HG03378 (cell line): ENCODE results near the gene STPG3.
A peak's percentile ranks its signal among the peaks of the same experiment; 100 is the strongest.
"Not testable (repeated sequence)": the region's sequence is repeated elsewhere in the genome, so short reads cannot be mapped to it uniquely, and the experiment has no call there.

Source experiments
- ATAC-seq: cut with Tn5 transposase; IDR thresholded peaks from one replicate; pipeline ENCODE4 v1.9.1; 2021; ENCODE audit warnings: mild to moderate bottlenecking, moderate library complexity; ENCODE audit not compliant: unreplicated experiment

The STPG3 gene

DNA sequence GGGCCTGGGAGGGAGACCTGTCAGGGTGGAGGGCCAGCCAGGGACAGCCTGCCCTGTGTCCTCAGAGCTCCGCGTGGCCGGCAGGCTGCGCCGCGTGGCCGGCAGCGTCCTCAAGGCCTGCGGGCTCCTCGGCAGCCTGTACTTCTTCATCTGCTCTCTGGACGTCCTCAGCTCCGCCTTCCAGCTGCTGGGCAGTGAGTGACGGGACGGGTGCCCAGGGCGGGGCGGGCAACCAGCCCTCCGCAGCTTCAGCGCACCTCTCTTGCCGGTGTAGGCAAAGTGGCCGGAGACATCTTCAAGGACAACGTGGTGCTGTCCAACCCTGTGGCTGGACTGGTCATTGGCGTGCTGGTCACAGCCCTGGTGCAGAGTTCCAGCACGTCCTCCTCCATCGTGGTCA, 18.6 kb upstream of the STPG3 start:
- ATAC-seq = no peak

DNA sequence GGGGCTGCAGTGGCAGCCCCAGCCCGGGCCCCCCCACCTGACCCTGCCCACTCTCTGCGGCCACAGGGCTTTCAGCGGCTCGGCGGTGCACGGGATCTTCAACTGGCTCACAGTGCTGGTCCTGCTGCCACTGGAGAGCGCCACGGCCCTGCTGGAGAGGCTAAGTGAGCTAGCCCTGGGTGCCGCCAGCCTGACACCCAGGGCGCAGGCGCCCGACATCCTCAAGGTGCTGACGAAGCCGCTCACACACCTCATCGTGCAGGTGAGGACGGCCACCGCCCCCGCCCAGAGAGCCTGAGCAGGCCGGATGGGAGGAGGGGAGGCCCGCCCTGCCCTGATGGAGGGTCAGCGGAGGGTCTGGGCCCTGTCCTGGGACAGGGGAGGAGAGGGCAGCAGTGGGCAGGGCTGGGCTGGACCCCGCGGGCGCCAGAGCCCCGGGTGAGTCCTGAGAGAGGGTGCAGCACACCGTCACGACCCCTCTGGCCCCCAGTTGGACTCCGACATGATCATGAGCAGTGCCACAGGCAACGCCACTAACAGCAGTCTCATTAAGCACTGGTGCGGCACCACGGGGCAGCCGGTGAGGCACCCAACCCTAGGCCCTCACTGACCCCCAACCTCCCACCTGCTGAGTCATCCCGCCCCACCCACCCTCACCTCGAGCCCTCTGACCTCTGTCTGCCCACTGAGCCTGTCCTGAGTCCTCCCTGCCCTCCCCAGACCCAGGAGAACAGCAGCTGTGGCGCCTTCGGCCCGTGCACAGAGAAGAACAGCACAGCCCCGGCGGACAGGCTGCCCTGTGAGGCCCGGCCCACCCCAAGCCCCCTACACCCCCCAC, 17.7 kb upstream of the STPG3 start:
- no peak for ATAC-seq

DNA sequence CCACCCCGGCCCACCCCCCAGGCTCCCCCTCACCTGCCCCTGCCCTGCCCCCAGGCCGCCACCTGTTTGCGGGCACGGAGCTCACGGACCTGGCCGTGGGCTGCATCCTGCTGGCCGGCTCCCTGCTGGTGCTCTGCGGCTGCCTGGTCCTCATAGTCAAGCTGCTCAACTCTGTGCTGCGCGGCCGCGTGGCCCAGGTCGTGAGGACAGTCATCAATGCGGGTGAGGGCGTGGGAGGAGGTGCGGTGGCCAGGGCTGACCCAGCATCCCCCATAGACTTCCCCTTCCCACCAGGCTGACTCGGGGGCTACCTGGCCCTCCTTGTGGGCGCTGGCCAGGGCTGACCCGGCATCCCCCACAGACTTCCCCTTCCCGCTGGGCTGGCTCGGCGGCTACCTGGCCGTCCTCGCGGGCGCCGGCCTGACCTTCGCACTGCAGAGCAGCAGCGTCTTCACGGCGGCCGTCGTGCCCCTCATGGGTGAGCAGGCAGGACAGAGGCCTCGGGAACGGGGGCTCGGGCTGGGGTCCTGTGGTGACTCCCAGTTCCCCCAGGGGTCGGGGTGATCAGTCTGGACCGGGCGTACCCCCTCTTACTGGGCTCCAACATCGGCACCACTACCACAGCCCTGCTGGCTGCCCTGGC, 16.9 kb upstream of the STPG3 start:
- no peak for ATAC-seq

DNA sequence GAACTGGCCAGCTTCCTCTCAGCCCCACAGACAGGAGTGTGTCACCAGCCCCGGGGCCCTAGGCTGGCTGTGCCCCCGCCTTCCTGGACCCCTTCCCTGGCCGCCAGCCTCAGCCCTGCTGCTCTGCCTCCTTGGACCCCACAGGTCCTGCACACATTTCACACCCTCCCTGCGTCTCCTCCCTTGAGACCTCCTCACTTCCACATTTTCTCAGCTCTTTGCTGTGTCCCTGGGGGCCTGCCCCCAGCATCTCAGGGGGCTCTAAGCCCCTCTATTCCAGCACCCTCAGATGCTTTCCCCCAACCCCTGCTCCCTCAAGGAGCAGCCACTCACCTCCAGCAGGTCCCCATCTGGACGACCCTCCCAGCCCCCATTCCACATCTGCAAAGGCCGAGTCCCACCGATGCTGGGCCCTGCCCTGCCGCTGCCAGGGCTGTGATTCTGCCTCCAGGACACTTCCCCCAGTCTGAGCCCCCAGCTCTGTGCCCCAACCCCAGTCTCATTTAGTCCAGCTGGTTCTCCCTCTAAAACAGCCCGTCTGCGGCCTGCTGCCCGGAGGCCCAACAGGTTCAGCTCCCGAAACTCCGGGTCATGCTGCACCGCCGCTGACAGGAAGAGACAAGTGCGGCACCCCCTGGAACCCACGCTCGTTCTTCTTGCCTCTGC, 16.2 kb upstream of the STPG3 start:
- no peak for ATAC-seq

DNA sequence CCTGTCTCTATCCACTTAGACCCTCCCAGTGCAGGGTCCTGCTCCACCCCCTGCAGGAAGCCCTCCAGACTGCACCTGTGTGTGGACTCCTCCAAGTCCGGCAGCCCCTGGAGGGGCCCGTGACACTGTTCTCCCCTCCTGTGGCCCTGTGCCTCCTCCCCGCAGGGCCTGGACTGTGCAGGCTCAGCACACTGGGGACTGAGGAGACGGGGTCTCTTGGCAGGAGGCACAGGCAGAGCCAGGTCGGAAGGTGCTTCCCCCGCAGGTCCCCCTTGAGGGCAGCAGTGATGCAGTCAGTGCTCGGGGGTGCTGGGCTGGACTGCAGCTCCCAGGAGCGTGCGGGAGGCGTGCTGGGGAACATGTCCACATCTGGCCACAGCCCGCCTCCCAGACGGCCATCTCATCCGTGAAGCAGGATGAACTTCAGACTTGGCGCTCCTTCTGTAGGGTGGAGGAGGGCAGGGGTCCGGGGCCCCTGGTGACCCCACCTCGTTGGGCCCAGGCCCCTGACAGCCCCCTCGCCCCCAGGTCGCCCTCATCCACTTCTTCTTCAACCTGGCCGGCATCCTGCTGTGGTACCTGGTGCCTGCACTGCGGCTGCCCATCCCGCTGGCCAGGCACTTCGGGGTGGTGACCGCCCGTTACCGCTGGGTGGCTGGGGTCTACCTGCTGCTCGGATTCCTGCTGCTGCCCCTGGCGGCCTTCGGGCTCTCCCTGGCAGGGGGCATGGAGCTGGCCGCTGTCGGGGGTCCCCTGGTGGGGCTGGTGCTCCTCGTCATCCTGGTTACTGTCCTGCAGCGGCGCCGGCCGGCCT, 15.5 kb upstream of the STPG3 start:
- no peak for ATAC-seq

DNA sequence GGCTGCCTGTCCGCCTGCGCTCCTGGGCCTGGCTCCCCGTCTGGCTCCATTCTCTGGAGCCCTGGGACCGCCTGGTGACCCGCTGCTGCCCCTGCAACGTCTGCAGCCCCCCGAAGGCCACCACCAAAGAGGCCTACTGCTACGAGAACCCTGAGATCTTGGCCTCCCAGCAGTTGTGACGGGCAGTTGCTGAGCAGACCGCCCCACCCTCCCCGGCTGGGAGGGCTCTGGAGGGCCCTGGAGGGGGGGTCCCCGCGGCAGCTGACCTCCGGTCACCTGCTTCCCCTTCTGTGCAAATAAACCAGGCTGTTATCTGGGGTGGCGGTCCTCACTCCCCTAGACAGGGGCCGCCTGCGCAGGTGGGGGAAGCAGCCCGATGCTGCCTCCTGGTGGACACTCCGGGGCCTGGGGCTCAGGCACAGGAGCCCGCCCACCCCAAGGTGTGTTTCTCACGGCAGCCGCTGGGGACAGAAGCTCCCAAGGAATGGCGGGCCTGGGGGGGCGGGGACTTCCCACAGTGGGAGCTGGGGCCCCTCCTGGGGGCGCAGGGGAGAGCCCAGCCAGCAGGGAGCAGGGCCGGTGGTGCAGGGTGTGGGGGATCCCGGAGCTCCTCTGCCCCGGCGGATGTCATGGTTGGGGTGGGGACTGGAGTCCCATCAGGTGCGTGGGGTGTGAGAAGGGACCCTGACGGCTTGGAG, 14.7 kb upstream of the STPG3 start:
- ATAC-seq = no peak

DNA sequence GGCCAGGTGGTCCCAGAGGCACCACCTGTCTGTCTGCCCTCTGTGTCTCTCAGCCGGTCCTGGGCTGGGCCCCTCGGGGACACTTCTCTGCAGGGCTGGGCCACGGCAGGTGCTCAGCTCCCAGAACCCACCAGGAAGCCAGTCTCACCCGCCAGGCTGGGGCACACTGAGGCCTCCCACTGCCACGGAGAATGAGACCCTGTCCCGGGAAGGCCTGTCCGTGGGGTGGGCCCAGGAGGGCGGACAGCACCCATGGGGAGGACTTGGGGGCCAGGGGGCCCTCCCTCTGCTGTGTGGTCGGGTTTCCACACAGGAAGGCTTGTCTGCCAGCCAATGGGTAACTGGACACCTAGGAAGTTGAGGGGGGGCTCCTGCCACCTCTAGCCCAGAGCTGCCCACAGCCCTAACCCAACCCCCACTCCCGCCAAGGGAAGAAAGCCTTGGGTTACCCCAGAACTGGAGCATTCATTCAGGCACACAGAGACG, 14.1 kb upstream of the STPG3 start:
- ATAC-seq = no peak

DNA sequence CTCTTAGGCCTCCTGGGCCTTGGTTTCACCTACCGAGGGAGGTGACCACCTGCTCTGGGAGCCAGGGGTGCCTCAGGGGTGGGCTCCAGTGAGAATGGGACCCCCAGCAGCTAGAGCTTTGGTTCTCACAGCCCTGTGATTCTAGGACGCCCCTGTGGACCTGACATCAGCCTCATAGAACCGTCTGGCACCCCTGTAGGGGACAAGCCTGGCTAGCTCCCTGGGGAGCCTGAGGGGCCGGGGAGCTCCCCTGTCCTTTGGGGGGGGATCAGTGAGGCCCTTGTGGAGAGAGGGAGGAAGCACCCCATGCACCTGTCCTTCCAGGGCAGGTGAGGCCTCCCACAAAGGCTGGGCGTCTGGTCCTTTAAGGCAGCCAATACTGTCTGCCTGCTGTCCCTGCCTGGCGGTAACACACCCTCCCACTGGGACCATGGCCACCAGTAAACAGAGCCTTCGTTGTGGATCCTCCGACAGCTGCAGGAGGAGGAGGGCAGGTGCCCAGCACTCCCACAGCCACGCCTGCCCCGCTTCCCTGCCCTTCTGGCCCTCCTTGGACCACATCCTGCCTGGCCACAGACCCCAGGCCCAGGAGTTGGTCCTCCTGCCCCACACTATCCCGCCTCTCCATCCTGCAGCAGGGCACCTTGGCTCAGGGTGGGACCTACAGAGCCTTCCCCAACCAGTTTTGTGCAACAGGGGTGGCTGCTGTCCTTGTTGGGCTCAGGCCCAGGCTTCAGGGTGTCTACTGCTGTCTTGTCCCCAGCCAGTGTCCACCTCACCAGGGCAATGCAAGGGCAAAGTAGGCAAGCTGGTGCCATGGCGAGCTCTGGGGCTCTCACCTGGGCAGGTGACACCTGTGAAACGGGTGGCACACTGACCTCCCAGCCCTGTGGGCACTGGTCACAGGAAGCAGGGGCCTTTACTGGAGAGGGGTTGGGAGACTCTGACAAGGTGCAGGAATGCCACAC, 13.0 kb upstream of the STPG3 start:
- ATAC-seq = no peak

DNA sequence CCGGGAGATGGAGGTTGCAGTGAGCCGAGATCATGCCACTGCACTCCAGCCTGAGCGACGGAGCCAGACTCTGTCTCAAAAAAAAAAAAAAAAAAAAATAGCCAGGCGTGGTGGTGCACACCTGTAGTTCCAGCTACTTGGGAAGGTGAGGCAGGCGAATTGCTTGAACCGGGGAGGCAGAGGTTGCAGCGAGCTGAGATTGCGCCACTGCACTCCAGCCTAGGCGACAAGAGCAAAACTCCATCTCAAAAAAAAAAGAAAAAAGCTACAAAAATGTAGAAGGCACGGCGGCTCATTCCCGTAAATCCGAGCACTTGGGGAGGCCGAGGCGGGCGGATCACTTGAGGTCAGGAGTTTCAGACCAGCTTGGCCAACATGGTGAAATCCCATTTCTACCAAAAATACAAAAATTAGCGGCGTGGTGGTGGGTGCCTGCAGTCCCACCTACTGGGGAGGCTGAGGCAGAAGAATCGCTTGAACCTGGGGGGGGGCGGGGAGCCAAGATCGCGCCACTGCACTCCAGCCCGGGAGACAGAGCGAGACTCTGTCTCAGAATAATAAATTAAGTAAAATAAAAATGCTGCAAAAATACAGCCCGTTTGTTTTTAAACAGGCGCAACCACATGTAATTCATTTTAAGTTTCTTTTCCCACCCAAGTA, 11.4 kb upstream of the STPG3 start:
- ATAC-seq = not testable (repeated sequence)

DNA sequence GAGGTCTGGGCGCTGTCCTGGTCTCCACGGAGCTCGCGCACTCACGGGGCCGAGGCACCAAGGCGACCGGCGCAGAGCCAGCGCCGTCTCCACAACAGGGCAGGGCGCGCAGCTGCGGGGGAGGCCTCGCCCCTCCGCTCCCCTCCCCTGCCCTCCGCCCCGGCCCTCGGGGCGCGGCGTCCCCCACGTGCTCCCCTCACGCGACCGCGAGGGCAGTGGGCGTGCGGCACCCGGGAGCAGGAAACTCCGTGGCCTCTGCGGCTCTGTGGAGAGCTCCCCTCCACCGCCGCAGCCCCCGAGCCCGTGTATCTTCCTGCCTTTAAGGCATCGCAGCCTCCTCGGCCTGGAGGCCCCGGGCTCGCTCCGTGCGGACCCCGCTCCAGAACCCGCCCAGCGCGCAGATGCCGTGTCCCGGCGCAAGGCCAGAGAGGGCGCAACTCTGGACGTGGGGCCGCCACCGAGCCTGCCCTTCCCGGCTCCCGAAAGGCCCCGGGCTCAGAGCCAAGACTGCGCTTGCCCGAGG, 10.7 kb upstream of the STPG3 start:
- ATAC-seq = peak; percentile 7

DNA sequence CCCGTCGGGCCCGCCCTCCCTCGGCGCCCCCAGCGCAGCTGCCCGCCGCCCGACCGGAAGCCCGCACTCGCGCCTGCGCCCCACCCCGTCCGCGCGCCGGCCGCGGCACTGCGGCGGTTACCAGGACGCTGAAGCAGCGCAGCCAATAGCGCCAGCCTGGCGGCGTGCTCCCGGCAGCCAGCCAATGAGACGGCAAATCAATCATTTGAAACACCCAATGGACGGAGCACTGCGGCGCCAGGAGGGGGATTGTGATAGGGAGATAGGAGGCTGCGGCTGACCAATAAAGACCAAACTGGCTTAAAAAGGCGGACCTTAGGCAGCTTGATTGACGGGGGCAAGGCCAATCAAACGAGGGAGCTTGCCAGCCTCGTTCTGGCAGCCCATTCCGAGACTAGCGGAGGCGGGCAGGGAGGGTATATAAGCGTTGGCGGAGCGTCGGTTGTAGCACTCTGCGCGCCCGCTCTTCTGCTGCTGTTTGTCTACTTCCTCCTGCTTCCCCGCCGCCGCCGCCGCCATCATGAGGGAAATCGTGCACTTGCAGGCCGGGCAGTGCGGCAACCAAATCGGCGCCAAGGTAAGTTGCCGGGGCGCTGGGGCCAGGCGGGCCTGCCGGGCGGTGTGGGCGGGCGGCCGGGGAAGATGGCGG, 10.1 kb upstream of the STPG3 start, which contains the start of gene TUBB4B:
Gene TUBB4B (plus strand): TSS at position 447 of the 649 bp plus-strand sequence. CDS start 74 bp downstream, at position 521.
- peak; percentile 86 for ATAC-seq

DNA sequence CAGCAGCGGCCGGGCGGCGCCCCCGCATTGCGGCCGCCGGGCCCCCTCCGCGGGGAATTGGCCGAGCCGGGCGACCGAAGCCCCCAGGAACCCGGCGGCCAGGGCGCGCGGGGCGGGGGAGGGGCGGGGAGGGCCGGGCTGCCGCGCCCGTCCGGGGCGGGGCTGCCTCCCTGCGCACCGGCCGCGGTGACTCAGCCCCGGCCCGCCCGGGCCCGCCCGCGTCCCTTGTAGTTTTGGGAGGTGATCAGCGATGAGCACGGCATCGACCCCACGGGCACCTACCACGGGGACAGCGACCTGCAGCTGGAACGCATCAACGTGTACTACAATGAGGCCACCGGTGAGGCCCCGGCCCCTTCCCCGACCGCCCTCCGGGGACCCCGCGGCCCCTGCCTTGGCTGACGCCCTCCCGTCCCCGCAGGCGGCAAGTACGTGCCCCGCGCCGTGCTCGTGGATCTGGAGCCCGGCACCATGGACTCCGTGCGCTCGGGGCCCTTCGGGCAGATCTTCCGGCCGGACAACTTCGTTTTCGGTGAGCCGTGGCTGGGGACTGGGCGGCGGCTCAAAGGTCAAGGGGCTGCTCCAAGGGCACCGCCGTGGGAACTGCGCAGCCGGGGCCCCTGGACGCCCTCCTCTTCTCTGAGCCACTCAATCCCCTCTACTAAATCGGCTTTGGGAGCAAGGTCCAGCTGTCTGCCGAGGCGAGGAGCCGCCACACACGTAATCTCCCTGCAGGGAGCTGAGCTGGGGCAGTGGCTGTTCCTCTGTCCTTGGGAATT, 9.4 kb upstream of the STPG3 start:
- no peak for ATAC-seq

DNA sequence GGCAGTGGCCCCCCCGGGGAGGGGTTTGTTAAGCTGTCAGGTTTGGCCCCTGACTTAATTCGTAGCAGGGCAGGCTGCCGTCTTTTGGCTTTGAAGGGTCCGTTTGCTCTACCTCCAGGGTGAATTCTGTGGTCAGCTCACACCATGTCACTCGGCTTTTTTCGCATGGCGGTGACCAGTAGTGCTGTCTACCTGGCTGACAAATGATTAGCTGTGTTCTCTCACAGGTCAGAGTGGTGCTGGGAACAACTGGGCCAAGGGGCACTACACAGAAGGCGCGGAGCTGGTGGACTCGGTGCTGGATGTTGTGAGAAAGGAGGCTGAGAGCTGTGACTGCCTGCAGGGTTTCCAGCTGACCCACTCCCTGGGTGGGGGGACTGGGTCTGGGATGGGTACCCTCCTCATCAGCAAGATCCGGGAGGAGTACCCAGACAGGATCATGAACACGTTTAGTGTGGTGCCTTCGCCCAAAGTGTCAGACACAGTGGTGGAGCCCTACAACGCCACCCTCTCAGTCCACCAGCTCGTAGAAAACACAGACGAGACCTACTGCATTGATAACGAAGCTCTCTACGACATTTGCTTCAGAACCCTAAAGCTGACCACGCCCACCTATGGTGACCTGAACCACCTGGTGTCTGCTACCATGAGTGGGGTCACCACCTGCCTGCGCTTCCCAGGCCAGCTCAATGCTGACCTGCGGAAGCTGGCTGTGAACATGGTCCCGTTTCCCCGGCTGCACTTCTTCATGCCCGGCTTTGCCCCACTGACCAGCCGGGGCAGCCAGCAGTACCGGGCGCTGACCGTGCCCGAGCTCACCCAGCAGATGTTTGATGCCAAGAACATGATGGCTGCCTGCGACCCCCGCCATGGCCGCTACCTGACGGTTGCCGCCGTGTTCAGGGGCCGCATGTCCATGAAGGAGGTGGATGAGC, 8.6 kb upstream of the STPG3 start:
- no peak for ATAC-seq

DNA sequence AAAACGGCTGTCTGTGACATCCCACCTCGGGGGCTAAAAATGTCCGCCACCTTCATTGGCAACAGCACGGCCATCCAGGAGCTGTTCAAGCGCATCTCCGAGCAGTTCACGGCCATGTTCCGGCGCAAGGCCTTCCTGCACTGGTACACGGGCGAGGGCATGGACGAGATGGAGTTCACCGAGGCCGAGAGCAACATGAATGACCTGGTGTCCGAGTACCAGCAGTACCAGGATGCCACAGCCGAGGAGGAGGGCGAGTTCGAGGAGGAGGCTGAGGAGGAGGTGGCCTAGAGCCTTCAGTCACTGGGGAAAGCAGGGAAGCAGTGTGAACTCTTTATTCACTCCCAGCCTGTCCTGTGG, 7.8 kb upstream of the STPG3 start:
- not testable (repeated sequence) for ATAC-seq

DNA sequence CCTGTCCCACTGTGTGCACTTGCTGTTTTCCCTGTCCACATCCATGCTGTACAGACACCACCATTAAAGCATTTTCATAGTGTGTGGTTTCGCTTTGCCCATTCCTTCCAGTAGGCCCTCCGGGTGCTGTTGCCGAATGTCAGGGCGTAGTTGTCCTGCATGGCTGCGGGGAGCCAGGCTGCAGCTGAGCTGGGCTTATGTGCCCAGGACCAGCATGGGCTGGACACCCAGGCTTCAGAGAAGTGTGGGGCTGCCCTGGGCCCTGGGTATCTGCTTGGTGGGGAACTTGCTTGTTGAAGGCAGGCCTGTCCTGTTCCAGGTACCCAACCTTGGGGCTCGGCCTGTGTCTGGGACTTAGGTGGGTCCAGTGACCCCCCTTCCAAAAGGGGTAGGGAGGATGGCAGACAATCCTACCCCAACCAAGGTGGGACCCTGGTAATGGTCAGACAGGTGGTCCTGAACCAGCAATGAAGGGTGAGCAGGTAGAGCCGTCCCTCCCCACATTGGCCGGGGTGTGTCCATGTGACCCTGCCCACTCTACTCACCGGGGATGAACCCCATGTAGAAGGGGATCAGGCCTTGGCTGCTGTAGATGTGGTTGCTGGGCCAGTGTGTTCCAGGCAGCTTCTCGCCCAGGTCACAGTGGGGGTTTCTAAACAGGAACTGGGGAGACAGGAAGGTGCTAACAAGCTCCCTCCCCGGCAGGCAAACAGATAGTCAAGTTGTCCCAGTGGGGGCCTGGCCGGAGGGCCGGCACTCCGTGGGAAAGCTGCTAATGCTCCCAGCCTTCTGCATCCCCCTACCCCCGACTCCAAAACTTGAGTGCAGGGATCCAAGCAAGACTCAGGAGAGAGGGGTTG, 7.2 kb upstream of the STPG3 start:
- no peak for ATAC-seq
